HG03097 (cell line): Measurements from ENCODE around the gene DCLK1.

Experiments
- ATAC-seq: cut with Tn5 transposase; IDR thresholded peaks from one replicate; pipeline ENCODE4 v1.9.1; 2021; ENCODE audit not compliant: unreplicated experiment, low FRiP score

The DCLK1 gene

DNA sequence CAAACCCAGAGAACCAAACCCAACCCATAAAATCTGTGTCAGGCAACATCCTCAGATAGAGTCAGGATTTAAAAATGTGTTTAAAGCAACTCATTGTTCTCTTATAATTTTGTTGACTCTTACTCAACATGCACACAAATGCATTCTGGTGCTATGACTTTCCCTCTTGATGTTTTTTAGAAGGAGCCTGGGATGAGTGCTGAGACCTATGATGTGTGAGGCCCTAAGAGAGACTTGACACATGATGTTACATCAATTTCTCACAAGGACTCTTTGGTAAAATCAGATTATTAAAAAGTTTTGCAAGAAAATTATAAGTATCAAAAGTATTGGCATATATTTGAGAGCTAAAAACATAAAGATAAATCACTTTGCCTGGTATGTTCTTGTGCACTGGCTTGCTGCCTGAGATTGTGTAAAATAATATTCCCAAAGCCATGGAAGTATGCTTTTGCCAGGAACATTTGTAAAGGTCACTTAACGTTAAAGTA lies 173.9 kb downstream of the DCLK1 start:
- no peak for ATAC-seq

DNA sequence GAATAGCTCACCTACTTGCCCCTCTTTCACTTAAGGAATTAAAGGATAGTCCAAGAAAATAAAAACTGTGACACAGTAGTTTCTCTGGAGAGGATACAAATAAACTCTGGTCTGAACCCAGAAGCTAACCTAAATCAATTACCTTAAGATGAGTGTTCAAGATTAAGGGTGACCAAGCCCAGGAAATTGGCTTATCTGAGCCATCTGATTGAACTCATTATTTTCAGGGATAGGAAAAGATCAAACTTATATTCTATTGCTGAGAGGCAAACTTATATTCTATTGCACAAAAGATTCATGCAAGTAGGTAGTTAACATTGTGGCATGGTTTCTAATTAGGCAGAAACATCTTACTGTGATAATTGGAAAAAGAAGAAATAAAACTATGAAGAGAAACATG lies 175.1 kb downstream of the DCLK1 start:
- no peak for ATAC-seq

DNA sequence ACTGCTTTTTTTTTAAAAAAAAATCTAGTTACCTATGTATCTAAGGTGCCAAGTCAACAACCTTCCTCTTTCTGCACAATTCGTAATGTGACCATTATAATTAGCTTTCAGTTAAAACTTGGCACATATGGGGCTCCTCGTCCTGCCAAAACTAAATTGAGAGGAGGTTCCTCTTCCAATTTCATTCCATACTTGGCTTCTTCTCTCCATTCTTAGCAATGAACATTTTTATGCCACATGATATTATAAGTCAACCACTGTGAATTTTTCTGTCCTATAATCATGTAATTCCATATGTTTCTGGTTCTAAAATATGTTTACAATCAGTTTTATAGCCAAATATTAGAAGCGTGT lies 177.0 kb downstream of the DCLK1 start:
- no peak for ATAC-seq

DNA sequence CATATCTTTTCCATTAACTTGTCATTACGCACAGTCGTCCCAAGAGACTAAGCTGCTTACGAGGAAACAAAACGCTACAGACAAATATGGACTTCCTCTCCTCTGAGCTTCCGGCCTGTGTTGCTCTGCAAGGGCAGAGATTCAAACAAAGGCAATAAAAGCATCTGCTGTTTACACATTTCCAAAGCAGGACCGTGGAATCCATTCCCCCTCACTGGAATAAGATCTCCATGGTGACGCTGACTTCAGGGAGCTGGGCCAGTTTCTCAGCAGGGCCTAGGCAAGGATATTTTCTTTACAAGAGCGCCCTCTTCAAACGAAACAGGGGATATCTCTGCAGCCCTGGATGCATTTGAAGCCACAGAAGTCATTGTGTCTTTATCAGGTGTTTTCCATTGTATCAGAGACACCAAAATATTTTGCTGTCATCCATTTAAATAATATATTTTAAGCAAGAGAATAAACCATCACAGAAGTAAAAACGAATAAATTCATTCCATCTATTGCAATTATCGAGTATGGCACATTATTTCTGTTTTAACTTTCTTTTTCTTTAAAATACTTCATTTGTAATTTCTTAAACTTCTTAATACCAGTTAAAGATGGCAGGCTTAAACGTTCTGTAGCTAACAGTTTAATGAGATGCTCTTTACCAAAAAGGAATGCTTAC lies 177.5 kb downstream of the DCLK1 start:
- no peak for ATAC-seq

DNA sequence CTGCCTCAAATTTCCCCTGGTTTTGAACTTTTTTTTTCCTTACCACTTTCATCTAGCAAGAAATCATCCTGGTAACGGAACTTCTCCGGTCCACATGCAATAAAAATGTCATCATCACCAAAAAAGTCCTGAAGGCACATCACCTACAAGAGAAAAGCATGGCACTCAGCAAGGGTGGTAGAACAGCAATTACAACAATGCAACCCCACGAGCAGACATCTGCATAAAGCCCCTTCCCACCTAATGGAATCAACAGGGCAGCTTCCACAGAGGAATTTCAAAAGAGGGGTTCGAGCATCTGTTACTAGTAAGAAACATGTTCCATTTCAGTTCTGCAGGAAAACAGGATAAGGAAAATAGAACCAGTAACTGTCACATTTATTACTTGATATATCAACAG lies 183.9 kb downstream of the DCLK1 start:
- ATAC-seq: no peak

DNA sequence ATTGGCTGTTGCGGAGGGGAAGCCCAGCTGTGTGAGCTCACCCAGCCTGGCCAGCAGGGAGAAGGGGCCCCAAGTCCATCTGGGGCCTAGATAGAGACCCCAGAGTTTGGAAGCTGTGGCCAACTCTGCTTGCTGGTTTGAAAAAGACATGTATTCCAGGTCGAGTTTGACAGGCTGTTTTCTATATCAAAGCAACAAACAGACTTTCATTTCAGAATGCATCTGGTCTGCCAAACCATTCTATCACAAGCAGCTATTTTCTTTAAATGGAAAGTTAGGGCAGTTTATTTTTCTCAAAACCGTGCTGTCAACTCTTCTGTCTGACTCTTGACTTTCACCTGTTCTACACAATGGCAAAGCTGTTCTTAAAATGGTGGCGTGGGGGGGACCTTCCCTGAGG lies 185.8 kb downstream of the DCLK1 start:
- ATAC-seq: no peak

DNA sequence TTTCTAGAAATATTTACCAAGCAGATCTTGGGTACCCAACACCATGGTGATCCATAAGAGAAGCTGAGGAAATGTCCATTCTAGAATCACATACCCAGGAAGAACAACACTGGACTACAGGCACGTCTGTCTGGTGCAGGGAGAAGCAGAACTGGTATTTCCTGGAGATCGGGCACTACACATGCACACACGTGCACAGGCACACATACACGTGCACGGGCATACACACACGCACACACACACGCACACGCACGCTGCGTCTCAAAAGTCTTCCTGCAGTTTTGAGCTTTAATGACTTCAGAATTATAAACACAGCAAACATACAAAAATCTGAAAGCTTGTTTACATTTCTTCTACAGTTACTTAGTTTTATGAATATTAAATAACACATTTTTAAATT lies 189.8 kb downstream of the DCLK1 start:
- ATAC-seq: no peak

DNA sequence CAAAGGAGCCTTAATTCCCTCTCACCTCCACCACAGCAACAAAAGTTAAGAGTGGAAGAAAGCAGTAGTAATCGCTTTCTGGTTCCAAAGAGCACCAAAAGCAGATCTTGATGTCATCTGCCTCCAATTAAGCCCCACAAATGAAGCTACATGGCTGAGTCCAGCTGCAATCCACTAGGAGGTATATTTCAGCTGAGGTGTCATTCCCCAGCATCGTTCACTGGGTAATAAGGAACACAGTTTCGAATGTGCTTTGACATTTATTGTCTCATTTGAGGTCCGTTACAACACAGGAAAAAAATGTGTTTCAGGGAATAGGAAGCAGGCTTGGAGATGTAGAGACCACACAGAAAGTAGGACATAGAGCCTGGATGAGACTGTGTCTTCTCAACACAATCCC lies 190.4 kb downstream of the DCLK1 start:
- ATAC-seq: no peak

DNA sequence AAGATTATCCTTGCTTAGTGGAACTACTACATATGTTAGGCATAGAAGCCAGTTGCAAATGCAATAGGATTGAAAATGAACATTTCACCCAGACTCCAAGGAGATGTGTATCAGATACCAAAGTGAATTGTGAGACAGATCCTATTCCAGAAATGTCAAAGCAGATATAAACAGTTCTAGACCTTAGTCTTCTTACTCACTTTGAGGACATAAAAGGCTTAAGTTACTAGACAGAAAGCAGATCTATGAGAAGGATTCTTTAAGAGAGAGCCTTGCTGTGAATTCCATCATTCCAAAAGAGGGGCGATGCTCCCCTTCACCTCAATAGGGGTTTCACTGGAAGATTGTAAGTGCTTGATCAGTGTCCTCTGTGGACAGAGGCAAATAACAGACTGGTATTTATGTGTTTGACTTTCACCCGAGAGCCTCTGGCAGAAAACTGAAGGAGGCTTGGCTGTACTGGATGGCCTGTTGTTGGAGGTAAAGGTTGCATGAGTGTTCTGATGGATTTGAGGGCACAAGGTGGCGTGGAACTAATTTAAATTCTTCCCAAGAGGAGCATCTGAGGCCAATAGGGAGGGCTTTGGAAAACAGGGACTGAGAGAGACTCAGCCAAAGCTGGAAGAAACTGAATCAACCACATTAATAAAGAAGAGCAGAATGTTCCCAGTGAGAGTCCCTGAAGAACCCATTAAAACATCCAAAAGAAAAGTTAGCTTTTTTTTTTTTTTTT lies 194.8 kb downstream of the DCLK1 start:
- no peak for ATAC-seq

DNA sequence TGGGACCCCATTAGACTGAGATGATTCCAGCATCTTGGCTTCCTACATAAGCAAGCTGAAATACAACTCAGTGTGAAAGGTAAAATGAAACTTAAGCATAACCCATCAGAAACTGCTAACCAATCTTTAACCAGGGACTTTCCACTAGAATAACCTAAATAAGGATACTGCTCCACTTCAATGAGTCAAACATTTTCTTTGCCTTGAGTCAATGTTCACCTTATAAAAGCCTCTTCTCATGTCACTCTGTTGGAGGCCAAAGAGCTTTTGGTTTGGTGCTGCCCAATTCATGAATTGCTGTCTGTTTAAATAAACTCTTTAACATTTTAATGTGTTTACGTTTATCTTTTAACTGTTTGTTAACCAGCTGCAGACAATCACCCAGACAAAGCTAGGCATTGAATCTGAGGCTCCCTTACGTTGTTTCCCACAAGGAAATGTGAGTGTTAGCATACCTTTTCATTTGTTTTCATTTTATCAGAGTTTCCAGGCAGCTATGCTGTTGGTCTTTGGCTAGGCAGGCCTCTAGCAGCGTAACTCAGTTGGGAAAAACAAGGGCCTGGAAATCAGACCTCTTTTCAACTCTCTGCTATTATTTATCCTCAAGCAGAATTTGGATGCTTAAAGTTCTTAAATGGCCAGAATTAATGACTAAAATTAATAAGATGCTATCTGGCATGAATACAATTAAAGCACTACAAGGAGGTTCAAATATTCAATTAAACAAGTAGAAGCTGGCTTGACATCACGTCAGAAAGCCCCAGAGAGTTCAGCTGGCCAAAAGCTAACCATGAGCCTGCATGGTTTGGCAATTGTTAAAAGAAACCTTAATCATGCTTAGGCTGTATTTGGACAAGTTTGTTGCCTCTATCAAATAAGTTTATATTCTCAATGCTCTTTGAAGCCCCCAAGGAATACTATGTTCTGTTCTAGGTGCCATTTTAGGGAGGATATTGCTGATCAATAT lies 200.2 kb downstream of the DCLK1 start:
- peak; percentile 89 for ATAC-seq

DNA sequence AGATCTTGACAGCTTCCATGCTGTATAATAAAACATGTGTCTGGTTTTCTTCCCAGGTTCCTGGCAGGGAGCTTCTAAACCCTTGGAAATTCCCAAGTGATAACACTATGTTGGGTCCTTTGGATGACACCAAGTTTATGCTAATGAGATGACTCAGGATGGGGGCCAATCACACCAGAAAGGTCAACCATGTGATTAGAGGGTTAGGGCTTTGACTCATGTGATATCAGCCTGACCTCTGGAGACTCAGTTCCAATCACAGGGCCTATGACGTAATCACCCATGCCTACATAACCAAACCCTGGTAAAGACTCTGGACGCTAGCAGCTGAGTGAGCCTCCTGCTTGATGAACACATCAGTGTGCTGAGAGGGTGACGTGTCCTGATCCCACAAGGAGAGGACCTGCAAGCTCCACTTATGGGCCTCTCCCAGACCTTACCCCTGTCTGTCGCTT lies 203.6 kb downstream of the DCLK1 start:
- no peak for ATAC-seq

DNA sequence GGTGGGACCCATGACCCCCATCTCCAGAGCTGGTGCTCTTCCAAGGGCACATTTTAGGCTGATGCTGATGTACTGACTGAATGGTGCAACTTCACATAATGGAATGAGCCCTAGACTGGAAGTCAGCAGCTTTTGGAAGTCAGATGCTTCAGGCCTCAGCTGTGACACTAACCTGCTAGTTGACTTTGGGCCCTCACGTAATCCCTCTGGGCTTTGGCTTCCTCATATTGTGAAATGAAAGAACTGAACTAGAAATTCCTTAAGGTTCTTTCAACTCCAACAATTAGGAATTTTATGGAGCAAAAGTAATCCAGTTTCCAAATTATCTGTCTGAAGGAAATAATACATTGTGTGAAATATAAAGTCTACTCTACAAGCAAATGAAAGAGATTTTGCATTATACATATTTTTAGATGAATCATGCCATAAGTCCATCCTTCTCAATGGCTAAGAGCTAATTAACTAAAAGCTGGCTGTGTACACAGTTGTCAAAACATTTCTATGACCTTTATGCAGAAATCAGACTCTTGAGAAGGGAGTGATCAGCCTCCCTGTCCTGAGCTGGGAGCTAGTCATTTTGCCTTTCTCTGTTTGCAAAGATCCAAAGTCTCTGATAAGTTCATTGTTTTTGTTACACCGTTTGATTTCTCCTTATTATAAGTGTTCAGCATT lies 204.2 kb downstream of the DCLK1 start:
- ATAC-seq: no peak

DNA sequence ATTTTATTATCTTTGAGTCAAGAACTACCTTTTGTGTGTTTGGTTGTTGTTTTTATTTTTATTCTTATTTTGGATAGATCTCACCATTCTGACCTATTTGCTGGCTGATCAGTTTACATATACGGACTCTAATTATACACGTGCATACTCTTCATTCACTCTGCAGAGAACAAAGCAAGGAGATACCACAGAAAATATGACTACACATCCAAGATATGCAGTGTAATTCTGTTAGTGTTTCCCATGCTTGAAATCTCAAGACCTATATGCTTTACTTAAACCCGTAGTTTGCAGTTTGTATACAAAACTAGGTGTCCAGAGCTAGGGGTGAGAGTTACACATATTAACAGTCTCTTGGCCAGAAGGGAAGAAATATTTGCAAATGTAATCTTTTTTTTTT lies 205.5 kb downstream of the DCLK1 start:
- no peak for ATAC-seq

DNA sequence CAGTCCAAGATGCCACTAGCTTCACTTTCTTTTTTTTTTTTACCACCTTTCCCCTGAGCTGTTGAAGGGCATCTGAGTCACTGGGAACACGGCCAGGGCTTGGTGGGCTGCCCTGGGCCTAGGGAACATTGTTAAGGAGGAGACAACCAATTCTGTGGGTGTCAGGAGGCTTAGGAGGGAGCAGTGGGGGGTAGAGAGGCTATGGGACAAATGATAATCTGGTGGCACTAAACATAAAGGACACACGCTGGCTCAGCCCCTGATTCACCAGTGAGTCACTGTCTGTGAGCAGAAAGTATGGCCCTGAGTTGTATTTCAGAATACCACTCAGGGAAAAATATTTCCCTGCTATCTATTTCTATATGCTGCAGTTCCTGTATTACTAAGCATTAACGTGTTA lies 207.8 kb downstream of the DCLK1 start:
- ATAC-seq: no peak

DNA sequence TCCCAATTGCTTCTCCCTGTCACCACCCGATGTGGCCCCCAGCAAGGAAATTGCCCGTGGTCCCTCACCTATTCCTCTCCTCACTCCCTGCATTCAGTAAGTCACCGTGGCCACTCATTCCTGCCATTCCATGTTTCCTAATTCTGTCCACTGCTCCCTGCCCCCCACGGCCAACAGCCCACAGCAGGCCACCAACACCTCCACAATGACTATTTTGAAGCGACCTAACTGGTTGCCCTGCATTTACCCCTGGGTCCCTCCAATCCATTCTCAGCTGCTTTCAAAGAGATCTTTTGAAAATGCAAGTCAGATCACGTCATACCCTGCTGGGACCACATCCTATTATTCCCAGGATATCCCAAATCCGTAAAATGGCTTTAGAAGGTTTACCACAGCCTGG lies 210.4 kb downstream of the DCLK1 start:
- ATAC-seq: no peak

DNA sequence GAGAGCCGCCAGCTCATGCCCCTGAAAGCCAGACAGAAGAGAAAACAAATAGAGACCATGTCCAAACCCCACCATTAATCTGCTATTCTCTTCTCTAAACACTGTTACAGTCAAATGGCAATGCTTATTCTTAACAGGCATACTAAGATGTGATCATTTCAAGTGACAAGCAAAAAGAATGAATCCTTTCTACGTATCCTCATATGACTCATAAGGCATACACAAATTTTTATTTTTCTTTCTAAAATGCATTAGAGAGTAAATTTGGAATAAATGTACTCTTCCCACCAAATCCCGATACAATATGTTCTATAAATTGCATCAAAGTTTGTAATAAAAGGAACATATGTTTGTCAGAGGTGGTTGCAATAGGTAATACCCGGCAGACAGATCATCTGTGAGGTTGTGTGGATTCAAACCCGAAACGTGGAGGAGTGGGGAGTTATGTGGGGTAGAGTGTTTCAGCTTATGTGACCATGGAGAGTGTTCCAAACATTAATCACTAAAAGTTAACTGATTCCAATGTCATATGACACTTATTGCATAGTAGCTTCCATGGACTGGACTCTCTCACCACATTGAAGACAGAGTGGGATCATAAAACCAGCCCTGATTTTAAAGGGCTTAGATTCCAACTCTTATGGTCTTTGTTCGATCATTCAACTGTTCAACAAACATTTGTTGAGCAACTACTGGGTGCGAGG lies 213.1 kb downstream of the DCLK1 start:
- ATAC-seq: no peak

DNA sequence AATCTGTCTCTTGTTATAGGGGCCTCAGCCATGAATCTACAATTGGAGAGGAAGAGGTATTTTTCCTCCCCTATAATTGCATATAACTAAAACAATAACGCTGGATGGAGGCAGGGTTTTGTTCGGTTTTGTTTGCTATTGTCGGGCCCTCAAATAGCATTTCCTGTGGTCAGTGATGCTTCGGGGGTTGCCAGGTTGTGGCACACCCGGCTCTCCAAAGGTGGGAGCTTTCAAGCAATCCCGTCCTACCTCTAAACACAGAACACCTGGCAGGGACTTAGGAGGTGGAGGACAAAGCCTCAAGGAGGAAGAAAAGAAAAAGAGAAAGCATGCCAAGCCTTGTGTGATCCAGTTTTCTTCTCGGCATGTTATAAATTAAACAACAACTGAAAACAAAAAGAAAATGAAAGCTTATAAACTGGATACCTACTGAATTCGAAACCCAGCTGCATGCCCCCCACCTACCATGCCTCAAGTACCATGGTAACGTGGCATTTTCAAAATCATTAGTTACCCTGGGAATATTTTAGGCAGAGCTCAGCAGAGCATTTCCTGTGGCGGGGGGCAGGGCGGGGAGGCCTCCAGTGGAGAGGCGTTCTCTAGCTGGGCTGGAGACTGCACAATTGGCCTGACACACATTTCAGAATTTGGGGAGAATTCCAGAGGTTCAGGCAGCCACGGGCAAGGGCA lies 213.8 kb downstream of the DCLK1 start:
- no peak for ATAC-seq

DNA sequence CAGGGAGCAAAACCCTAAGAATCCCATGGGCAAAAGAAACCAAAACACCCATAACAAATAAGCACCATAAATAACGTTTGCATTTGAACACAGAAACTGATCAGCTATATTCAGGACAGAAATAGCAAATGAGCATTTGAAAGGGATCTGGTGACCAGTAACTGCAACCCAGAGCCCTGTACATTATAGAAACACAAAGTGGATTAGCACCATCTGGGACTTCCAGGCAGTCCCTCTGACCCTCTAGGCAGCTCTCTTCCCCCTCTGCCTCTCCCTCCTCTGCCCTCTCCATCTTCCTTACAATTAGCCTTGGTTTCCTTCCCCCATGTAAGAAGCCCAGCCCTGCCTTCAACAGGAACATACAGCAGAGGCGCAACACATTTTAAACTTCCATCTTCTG lies 215.0 kb downstream of the DCLK1 start:
- ATAC-seq: no peak

DNA sequence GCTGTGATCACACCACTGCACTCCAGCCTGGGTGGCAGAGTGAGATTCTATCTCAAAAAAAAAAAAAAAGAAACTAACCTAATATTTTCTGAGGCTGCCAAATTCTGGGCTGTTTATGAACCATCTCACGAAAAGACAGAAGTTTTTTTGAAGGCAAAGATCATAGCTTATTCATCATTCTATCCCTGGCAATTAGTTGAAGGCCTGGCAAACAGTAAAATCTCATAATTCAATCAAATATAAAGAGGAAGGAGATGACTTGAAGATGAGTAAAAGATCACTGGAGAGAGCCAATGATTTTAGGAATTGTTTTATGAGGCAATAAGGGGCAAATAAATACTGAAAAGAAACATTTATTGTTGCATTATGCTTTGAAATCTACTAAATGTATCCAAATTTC lies 216.5 kb downstream of the DCLK1 start:
- no peak for ATAC-seq
